ENCODE data around the gene CBR3.

The CBR3 gene

GRCh38 chr21:36185523-36185922 is 50.6 kb downstream of the CBR3 start:
- no peak for DNase-seq (ENCODE audit: low spot score)

GRCh38 chr21:36186081-36186480 is 51.2 kb downstream of the CBR3 start:
- no peak for DNase-seq (ENCODE audit: low spot score)

GRCh38 chr21:36186506-36187399 is 51.9 kb downstream of the CBR3 start:
- DNase-seq (ENCODE audit: low spot score), result no peak

DNA sequence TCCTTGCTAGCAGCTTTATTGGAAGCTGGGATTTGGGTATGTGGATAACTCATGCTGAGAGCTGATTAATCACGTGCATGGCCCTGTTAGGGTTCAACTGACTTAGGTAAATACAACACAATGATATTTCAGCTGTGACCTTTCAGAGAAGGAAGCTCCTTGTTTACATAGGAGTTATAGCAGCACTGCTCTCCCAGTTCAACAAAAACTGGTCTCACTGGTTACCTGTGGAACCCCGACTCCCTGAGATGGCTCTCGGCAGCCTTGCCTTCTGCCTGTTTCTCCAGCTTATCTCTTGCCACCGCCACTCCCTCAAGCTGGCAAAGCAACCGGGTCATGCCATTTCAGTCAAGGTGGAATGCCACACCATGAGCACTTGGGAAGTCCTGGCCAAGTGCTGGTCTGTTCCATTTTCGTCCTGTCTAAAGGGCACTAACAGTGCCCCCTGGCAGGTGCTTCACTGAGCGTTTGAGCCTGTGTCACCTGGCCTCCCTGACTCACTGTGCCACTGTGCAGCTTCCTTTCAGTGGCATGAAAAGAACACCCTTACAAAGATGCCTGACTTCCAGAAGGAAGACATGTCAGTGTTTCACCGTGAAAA is 53.3 kb downstream of the CBR3 start:
- DNase-seq (ENCODE audit: low spot score), result no peak

GRCh38 chr21:36188937-36189336 is 54.1 kb downstream of the CBR3 start:
- DNase-seq (ENCODE audit: low spot score), result no peak

DNA sequence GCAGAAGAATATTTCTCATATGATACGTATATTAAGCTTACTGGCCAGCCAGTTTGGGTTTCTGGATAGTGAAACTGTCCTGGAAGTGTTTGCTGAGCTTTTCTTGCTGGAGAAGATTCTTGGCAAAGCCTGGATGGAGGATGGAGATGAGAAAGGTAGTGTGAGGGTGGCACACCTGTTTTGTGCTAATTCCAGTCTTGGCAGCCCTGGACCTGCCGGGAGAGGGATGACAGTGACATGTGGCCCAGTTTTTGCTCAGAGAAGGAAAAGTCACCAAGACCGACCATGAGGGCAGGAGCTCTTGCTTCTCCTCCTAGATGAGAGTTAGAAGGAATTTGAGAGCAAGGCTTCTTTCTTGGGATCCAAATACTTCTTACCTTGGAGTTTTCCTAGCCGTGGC is 55.9 kb downstream of the CBR3 start:
- DNase-seq (ENCODE audit: low spot score), result no peak

DNA sequence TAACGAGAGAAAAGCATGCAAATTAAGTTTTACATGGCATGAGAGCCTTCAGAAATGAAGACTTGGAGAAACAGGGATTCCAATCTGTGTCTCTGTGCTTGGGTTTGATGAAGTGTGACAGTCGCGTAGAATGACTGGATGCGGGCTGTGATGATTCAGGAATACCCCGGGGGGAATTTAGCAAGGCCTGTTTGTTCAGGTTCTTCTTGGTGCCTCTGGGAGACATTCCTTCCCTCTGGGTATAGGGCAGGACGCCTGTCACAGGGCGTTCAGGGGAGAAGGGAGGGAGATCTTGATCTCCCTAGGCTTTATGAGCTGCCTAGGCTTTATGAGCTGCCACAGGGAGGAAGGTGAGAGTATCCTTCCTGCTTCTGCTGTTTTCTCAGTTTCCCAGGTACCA is 58.3 kb downstream of the CBR3 start:
- DNase-seq (ENCODE audit: low spot score), result no peak

DNA sequence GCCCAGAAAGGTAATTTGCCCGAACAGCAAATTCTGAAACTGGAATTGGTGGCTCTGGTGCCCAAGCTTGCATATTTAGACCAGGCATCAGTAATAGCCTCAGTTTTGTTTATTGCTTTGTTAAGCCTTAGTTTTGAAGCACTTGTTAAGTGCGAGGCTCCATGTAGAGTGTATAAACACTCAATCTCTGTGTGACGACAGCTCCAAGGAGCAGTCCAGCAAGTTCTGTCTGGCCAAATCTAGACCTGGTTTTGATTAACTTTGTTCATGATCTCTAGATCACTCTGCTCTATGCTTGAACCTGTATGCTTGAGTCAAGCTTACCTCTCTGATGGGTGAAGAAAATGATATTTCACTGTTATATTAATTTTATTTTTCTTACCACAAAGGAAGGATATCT is 59.1 kb downstream of the CBR3 start:
- DNase-seq (ENCODE audit: low spot score), result no peak

- no peak for DNase-seq (ENCODE audit: low spot score)
Observed at GRCh38 chr21:36195613-36196012, 60.7 kb downstream of the CBR3 start.
